Cardiac septum (tissue), 1 donor: Measurements from ENCODE around the gene TERB2. TPM values are rescaled to one million over a fixed set of nuclear protein-coding genes. Genes with fewer than 3 reads are reported as not detected.
"Not testable (repeated sequence)": the region's sequence is repeated elsewhere in the genome, so short reads cannot be mapped to it uniquely, and the experiment has no call there.

Experiments used
- DNase-seq: peaks from one replicate; pipeline ENCODE4 v3.0.0-alpha.2; 2020; ENCODE audit warnings: low spot score
- intact Hi-C: fragments of 100-400 bp; cut with DNase I; formaldehyde crosslinking; loops from one replicate; pipeline ENCODE4 v1.14.0; 2022
- long read RNA-seq: library from polyadenylated mRNA; unstranded; transcript quantifications from one replicate; pipeline ENCODE4 v2.0.0, GENCODE V29; 2021
- total RNA-seq: library from RNA; stranded (reverse); fragmentation: NEBNext Ultra II Directional; extraction: Animal tissue kit (Norgen Biotek cat#: 25700); gene quantifications from one replicate; pipeline ENCODE4 v1.2.1, GENCODE V29; 2021
- donor health status: DM: no; HTN: no; CAD: no.

The TERB2 gene
- total RNA-seq, result not detected
- long read RNA-seq, result 0 reads

GRCh38 chr15:44956388-44956787, at the start of gene TERB2:
Gene TERB2 (plus strand): TSS chr15:44956687. CDS start chr15:44956719, 32 bp downstream.
- intact Hi-C loops, result no loop called here

GRCh38 chr15:44909423-44909822, 47.1 kb upstream of the TERB2 start:
- DNase-seq, result no peak
- intact Hi-C loops, result no loop called here

More at GRCh38 chr15:44956388-44956787, at the start of gene TERB2:
- no peak for DNase-seq

- intact Hi-C loops, result no loop called here
Measured at GRCh38 chr15:44910981-44911625, 45.4 kb upstream of the TERB2 start.

GRCh38 chr15:44912186-44912585, 44.3 kb upstream of the TERB2 start:
- DNase-seq, intact Hi-C loops: not testable (repeated sequence)

More at GRCh38 chr15:44910981-44911625, 45.4 kb upstream of the TERB2 start:
- DNase-seq, result no peak

- intact Hi-C loops, DNase-seq: not testable (repeated sequence)
Measured at GRCh38 chr15:44912974-44913448, 43.5 kb upstream of the TERB2 start.

- no peak for DNase-seq
- intact Hi-C loops, result no loop called here
Measured at GRCh38 chr15:44918136-44918535, 38.4 kb upstream of the TERB2 start.

GRCh38 chr15:44928658-44929057, 27.8 kb upstream of the TERB2 start:
- DNase-seq, intact Hi-C loops: not testable (repeated sequence)

GRCh38 chr15:44930283-44930682, 26.2 kb upstream of the TERB2 start:
- intact Hi-C loops, DNase-seq: not testable (repeated sequence)

GRCh38 chr15:44958302-44958701, 1.8 kb downstream of the TERB2 start:
- intact Hi-C loops, DNase-seq: not testable (repeated sequence)

GRCh38 chr15:44968475-44968874, 12.0 kb downstream of the TERB2 start:
- no peak for DNase-seq
- intact Hi-C loops, result loop anchor here (5.0 kb wide), 1 partner anchor 69 kb away; no protein-coding TSS in a partner anchor

- intact Hi-C loops, result no loop called here
- DNase-seq, result no peak
Measured at GRCh38 chr15:44971036-44971435, 14.5 kb downstream of the TERB2 start.

GRCh38 chr15:44976183-44976582, 19.7 kb downstream of the TERB2 start:
- intact Hi-C loops, DNase-seq: not testable (repeated sequence)

- DNase-seq, intact Hi-C loops: not testable (repeated sequence)
Measured at GRCh38 chr15:44977781-44978180, 21.3 kb downstream of the TERB2 start.

GRCh38 chr15:44979617-44980339, 23.3 kb downstream of the TERB2 start:
- intact Hi-C loops, DNase-seq: not testable (repeated sequence)

- intact Hi-C loops, DNase-seq: not testable (repeated sequence)
Measured at GRCh38 chr15:44984144-44984543, 27.7 kb downstream of the TERB2 start.

- intact Hi-C loops, DNase-seq: not testable (repeated sequence)
Measured at GRCh38 chr15:44986346-44987055, 30.0 kb downstream of the TERB2 start.

- intact Hi-C loops, DNase-seq: not testable (repeated sequence)
Measured at GRCh38 chr15:44987711-44988110, 31.2 kb downstream of the TERB2 start.

GRCh38 chr15:44988184-44988869, 31.8 kb downstream of the TERB2 start:
- DNase-seq, intact Hi-C loops: not testable (repeated sequence)

- intact Hi-C loops, DNase-seq: not testable (repeated sequence)
Measured at GRCh38 chr15:44988870-44989219, 32.4 kb downstream of the TERB2 start.
